GM18520 (cell line): ENCODE data around the gene CALU.

Experiments used
- ATAC-seq: cut with Tn5 transposase; IDR thresholded peaks from one replicate; pipeline ENCODE4 v1.9.1; 2021; ENCODE audit not compliant: unreplicated experiment

The CALU gene

DNA sequence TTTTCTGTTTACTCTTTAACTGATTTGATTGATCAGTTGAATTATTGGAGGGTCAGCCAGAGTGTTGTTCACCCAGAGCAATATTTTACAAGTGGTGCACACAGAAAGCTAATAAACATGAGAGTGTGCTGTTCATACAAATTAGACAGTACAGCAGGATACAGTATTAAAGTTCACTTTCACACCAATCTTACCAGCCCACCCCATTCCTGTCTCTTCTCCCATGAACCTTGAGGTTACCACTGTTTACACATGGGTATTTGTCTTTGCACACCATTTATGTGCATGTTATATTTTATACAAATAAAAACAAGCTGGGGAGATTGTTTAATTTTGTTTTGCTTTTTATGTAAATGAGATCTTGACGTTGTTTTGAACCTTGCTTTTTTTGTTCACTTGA, 6.5 kb downstream of the CALU start:
- ATAC-seq = no peak

DNA sequence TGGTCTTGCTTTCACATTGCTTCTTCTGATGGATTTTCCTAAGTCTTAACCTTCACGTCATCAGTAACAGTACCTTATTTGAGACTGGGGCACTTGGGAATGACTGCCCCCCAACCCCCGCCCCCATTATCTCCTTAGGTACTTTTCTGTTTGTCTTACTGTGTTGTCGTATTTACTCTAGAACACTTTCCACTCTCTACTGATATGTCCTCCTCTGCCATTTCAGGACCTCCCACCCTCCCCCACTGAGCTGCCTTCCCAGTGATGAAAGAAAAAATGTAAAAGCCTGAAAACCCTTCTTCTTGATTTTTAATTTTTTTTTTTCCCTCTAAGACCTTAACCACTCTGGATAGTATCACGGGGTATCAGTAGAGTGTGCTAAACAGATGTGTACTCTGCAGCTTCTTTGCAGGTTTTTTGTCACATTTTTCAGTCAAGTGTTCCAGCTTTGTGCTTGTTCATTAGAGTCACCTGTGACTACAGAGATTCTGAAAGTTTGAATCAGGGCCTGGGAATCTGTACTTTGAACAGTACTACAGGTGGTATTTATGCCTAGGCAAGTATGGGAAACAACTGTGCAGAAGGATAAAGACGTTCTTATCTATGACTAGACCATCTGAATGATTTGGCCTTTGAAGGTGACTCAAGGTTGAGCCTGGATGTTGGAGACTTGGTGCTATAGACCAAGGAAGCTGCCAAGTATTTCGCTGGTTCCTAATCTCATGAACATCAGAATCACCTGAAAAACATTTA, 8.3 kb downstream of the CALU start:
- ATAC-seq = no peak

DNA sequence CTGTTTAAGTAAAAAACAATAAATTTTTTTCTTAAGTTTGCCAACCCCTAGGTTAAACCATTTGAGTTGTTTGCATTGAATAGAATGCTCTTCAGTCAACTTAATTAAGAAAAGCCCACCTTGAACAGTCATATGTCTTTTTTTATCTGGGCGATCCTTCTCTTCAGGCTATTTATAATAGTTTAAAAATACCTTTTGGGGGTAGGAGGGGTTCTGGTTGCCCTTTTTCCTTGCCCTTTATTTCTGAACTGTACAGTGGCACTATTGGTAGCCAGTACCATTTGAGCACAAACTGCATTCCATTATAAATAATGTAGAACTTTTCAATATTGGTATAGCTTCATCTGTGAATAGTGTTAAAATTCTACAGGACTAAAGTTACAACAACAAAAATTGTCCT, 13.1 kb downstream of the CALU start:
- no peak for ATAC-seq

DNA sequence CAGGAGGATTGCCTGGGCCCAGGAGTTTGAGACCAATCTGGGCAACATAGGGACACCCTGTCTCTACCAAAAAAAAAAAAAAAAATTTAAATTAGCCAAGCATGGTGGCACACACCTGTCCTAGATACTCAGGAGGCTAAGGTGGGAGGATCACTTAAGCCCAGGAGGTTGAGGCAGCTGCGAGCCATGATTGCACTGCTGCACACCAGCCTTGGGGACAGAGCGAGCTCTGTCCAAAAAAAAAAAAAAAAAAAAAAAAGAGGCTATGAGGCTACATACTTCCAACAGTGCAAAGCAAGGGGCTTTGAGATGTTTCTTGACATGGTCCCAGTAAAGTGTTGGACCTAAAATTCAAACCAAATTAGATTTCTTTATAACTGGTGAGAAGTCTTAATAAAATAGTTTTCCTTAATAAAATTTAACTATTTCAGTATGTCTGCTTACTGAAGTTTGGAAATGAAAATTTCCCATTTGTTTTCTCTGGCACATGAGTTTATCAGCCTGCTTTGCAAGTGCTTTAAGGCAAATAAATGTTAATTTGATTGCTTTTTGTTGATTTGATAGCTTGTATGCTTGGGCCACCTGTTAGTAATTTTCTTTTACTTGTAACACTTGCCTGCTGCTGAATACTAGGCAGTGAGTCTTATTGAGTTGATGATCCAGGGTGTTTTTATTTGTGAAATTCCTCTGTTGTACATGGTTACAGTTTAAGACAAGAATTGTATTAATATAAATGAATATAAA, 16.1 kb downstream of the CALU start:
- ATAC-seq = no peak

DNA sequence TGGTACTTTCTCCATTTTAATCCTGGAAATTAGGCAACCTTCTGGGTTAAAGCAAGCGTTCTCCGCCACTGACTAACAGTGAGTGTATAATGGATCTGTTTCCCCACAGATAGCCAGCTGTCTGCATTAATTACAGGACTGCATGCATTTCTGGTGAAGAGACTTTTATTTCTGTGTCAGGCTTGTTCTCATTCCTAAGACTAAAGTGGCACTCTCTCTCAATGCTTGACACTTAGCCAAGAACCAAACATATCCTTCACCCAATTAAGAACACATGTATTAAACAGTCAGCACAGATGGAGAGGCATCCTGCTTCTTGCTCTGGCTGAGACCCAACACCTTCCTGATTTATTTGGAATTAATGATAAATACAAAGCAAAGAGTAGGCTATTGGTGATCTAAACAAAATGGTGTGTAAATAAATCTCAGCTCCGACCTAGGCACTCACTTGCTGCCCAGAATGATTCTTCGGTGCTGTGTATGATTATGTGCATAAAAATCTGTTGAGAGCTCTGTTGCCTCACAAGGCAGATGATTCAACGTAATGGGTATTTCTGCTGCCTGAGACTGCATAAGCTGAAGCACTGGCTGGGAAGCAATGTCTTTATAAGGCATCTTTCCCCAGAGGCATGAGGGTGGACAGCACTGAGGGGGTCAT, 16.8 kb downstream of the CALU start:
- ATAC-seq = no peak

DNA sequence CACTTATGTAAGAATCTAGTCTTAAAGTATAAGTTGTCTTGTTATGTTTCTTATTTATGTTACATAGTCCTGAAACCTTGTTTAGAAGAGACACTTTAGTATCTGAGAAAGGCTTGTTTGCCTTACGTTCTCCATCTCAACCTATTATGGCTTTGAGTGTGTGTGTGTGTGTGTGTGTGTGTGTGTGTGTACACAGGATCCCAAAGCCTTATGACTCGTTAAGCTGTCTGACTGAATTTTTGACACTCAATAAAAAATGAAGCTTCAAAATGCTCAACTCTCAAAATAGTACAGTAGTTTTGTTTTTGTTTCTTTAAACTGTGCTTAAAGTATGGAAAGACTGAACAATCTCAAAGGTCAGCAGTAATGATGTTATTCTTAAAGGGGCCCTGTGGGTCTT, 18.0 kb downstream of the CALU start:
- no peak for ATAC-seq

DNA sequence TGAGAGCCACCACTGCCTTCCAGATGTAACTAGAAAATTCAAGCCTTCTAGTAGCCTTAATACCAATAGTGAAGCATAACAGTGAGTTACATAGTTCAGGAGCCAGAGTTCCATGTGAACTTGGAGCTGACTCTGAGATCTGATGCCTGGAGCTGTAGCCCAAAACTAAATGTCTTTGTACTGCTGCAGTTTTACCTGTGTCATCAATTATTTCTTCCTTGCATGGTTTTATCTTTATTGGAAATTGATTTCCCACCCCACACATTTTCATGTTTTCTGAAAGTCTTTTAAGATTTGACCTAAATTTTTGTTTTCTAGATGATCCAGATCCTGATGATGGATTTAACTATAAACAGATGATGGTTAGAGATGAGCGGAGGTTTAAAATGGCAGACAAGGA, 19.4 kb downstream of the CALU start:
- ATAC-seq = no peak

DNA sequence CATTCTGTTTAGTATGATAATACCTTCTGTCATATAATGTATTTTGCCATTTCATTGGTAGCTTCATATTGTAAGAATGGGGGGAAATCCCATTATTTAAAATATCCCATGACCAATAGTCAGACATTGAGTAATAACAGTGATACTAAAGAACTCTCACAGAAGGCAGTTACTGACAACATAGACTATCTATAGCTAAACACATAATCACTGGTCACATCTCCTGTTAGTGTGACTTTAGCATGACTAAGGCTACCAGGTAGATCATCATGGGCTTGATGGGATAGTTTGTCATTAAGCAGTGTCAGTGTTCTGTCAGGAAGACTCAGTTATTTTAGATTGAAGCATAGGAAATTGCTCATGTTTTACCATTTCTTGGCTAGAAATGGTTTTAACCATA, 20.1 kb downstream of the CALU start:
- no peak for ATAC-seq

DNA sequence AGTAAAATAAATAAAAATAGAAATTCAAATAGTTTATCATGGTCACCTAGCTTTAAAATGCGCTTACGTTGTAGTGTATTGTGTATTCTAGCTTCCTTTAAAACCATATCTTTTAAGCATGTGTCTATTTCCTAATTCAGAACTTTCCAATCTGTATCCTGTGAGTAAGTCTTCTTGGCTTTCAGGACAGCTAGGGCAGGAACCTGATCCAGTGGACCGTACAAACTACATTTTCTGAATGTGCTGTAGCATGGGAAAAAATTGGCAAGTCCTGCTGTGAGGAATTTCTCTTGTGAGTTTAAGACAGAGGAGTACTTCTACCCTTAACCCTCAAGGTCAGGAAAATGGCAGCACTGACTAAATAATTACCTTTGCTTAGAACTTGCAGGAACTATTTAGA, 24.4 kb downstream of the CALU start:
- no peak for ATAC-seq

DNA sequence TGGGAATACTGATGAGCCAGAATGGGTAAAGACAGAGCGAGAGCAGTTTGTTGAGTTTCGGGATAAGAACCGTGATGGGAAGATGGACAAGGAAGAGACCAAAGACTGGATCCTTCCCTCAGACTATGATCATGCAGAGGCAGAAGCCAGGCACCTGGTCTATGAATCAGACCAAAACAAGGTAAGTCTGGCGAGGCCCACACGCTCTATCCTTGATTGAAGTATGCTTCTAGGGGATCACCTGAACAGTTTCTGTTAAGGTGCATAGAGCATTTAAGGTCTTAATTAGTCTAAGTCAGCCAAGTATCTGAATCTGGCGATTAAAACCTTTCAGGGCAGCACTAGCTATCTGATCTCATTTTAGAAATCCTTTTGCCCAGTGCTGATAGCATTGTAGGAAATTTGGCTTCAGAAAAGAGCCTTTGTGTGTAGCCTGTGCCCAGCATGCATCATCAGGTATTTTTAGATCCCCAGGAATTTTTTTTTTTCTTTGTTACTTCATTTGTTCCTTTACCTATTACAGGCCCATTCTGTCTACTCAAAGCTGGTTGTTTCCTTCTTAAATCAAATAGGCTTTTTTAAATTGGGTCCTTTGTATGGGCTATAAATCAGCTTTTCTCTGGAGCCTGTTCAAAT, 28.4 kb downstream of the CALU start:
- ATAC-seq = no peak

DNA sequence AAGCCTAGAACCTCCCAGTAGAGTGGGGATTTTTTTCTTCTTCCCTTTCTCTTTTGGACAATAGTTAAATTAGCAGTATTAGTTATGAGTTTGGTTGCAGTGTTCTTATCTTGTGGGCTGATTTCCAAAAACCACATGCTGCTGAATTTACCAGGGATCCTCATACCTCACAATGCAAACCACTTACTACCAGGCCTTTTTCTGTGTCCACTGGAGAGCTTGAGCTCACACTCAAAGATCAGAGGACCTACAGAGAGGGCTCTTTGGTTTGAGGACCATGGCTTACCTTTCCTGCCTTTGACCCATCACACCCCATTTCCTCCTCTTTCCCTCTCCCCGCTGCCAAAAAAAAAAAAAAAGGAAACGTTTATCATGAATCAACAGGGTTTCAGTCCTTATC, 31.1 kb downstream of the CALU start:
- no peak for ATAC-seq

DNA sequence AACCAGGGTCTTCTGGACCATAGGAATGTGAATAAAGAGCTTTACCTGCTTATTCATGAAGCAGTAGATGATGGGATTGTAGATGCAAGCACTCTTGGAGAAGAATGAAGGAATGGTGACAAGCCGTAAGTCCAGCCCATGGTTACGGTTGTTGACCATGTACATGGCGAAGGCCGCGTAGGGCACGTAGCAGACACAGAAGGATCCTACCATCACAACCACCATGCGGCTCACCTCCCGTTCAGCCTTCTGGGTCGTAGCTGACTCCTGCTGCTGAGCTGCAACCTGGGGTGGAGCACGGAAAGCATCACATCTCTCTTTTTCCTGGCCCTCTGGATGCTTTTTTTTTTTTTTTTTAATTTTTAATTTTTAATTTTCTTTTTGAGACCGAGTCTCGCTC, 34.4 kb downstream of the CALU start:
- no peak for ATAC-seq

DNA sequence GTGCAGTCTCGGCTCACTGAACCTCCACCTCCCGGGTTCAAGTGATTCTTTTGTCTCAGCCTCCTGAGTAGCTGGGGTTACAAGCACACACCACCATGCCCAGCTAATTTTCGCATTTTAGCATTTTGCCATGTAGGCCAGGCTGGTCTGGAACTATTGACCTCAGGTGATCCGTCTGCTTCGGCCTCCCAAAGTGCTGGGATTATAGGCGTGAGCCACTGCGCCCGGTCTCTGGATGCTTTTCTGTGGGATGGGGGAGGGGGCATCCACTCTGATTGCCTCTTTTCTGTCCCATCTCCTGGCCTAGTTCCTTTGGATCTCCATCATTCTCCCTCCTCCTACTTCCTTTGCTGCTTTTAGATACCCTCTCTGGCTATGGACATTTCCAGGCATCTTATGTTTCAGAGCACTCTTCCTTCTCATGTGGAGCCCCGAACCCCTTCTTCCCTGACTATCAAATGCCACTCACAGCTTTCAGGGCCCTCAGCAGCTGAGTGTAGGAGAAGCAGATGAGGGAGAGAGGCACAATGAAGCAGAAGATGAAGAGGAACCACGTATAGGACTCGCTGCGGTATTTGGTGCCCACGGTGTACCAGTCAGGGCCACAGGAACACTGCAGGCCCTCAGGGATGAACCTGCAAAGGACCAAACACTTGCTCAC, 35.0 kb downstream of the CALU start:
- ATAC-seq = no peak

DNA sequence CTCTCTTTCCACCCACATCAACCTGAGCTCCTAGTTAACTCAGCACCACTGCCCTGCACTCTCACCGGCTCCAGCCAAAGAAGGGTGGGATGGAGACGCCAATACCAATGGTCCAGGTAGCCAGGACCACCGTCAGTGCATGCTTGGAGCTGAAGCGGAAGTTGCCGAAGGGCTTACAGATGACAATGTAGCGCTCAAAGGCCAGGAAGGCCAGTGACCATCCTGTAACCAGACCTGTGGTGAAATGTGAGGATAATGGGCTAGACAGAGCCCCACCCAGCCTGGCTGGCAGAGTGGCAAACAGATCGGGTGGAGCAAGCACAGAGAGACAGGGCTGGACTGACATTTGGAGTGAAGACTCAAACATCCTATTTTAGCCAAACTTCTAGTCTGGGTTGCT, 35.8 kb downstream of the CALU start:
- no peak for ATAC-seq

DNA sequence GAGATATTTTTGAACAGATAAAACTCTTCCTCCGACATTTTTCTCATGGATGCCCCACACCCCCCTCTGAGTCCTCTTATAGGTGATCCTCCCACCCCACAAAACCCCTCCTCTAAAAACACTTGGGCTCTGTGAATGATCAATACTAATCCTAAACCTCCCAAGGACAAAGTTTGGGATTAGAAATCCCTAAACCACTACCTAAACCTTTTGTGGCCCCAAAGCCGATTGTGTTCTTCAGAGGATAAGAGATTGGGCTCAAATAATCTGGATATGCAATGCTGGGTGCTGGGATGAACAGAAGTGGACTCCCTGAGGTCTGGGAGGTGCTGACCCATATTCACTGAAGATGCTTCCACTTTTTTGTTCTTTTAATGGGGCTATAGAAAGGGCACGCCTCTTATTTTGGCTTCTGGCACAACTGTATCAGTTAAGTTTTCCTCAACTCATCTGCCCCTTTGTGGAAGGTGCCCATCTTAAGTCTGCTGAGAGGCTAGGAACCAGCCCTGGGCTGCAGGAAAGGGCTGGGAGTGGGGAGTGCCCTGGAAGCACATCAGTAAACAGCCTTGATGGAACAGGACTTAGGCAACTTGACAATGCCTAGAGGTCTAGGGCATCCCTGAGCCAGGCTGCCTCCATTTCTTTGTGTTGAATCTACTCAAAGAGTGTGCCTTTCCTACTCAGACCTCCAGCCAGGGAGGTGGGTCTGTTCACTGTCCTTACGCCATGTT, 36.8 kb downstream of the CALU start, which contains the start of gene OPN1SW:
OPN1SW (minus strand) TSS at position 51 of the 731 bp plus-strand sequence; CDS start at position 38, 13 bp downstream.
- ATAC-seq = no peak

DNA sequence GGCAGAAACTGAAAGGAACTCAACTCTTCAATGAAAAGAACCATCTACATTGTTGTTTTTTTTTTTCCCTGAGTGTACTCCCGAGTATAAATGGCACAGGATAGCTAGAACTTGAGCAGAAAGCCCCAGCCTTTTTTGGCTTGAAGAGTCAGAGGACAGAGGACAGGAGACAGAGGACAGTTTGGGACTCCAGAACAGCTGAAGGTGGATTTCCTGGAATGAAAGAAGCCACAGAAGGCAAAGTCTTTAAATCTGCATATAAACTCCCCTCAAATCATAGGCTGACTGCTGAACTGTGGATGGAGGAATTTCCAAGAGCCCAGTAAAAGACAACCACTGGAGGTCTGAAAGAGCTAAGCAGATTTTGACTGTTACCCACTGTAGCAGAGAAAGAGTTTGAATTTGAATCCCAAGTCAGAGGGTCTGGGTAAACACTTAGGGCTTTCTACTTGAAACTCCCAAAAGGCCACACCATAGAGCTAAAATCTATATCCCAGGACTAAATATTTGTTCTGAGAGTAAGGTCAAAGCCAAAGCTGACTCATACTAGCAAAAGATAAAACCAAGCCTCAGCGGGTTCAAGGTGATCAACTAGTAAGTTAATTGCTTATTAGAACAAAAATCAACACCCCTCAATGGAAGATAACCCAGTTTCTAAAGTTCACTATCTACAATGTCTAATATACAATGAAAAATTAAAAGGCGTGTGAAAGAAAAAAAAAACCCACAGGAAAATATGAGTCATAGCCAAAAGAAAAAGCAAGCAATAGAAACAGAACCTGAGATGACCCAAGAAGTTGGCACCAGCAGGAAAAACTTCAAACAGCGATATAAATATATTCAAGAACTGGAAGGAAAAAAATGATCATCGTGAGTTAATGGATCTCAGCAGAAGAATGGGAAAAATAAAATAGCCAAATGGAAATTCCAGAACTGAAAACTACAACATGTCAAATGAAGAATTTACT, 38.3 kb downstream of the CALU start:
- no peak for ATAC-seq

DNA sequence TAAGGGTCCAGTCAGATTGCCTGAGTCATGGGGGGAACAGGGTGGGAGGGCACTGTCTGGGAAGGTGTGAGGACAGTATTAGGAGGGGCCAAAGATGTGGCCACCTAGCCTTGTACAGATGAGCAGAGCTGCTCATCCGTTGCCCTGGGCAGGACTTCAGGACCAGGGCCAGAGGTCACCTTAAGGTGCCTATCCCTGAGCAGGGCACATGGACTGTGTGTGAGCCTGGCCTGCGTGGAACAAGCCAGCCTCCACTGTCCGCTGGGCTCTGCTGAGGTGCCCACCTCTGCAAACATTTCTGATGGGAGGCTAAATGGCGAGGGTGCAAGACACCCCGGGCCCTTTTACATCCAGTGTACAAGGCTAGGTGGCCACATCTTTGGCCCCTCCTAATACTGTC, 39.8 kb downstream of the CALU start:
- no peak for ATAC-seq

DNA sequence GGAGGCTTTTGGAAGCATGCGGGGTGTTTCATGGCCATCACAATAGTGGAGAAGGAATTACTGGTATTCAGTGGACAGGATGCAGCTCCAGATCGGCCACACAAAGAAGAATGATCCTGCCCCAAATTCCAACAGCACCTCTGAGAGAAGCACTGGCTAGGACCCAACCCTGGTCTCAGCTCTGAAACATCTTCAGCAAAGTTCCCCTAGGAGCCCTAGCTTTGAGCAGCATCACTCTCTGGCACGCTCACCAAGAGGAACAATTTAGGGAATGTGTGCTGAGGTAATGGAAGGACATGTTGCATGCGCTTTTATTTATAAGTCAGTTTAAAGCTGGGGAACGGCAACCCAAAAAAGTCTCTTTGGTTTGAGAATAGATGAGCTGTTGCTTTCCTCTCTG, 42.0 kb downstream of the CALU start:
- no peak for ATAC-seq

DNA sequence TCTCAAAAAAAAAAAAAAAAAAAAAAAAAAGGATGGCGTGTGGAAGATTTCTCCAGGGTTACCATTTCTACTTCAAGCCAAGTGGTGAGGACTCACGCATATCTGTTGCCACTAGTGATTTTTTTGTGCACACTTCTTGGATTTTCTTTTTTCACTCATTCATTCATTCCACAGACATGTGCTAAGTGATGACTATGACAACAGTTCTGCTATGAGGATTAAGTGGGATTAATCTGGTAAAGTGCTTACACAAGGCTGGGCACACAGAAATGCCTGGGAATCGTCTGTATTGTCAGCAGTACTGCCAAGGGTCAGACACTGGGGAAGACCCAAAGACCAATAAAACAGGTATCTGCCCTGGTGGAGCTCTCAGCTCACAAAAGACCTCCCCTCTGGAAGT, 42.7 kb downstream of the CALU start:
- no peak for ATAC-seq
